NCI-H146 treated with DMSO at 0.1 percent for 48 hours (cell line): ENCODE results near the gene MRAS.
A peak's percentile ranks its signal among the peaks of the same experiment; 100 is the strongest.

ENCODE experiments used
- DNase-seq: peaks from one replicate; lab custom pipeline; 2025; ENCODE audit not compliant: unreplicated experiment; lab: John Stamatoyannopoulos, UW

MRAS gene

DNA sequence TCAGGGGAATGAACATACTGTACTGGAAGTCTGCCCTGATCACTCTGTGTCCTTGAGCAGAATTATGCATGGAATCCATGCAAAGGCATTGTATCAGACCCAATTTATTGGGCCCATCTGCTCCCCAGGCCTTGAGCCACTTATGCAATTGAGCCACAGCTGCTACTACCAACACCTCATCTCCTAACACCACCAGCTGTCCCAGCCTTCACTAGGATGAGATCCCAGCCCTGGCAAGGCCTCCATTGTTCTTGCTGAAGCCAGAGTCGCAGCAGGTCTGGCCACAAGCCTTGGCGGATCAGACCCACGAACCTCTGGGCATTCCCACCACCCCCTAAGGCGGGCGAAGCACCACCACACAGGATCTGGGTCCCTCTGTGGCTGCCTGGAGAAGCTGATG lies 9.6 kb upstream of the MRAS start:
- DNase-seq = no peak

GRCh38 chr3:138340511-138340910 lies 7.9 kb upstream of the MRAS start:
- DNase-seq = no peak

GRCh38 chr3:138344754-138345153 lies 3.6 kb upstream of the MRAS start:
- no peak for DNase-seq

- peak; percentile 27 for DNase-seq
These were observed 668 bp downstream of the MRAS start for GRCh38 chr3:138348754-138349739.

DNA sequence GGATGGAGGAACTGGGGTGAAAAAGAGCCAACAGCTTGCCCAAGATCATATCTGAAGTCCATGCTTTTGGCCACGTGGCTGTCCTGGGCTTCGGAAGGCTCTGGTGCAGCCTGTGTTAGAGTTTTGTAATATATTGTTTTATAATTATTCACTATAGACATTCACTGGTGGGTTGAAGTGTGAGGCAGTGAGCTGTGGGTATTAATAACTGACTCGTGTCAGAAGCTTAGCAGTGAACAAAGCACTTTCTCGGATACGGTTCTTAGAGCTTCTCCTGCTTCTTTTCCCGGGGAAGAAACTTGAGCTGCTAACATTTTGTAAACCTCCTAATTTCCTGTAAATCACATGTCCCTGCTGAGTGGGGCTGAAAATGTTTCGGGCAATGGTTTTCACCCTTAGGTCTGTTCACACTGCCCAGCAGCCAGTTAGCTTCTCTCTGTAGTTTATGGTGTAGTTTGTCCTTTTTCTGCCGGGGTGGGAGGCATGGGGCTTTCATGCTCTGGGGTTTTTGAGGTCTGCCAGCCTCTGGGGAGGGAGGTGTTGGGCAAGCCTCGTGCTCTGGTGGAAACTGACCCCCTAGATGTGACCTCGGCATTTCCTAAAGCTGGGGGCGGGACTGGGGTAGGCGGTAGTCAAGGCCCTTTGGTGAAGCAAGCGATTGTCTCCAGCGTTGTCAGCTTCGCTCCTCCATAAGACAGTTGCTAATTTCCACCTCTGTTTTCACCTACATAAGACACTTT lies 1.7 kb downstream of the MRAS start:
- DNase-seq = no peak

DNA sequence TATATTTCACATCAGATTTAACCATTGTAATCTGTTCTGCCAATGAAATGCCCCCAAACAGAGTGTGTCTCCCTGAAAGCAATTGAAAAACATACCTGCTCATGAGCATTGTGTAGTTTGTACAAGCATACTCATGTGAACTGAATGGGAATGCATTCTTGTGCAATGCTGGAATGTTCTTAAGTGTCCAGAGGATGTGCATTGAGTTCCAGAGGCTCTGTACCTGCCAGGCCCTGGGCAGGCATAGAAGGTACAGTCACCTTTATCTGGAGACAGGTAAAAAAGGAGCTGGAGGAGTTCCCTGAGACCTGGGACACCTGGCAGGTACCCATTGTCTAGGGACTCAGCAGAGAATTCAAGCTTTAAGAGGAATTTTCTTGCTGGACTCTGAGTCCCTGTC lies 2.8 kb downstream of the MRAS start:
- DNase-seq = no peak

DNA sequence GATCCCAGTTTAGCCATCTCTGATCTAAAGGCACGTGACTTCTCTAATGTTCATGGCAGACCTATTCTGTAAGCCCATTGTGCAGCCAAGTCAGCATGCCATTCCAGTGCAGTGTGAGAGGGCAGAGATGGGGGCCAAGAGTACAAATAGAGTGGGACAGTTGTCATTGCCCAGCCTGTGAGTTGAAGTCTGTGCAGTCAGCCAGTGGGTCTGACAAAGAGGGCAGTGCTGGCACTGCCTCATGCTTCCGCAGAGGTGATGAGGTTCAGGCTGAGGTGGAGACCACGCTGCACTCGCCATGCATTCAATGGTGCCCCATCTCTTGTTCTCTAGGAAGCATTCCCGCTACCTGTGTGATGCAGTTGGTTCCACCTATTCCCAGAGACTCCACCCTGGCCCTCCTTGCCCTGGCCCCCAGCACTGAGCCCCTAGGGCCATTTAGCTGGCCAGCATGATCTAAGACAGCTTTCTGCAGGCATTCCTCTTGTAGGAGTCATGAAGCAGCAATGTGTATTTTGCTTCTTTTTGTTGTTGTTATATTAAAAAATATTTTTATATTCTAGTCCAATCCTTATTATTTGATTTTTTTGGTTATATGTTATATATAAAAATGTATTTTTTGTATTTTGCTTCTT lies 3.7 kb downstream of the MRAS start:
- no peak for DNase-seq

GRCh38 chr3:138354376-138354775 lies 6.0 kb downstream of the MRAS start:
- no peak for DNase-seq

DNA sequence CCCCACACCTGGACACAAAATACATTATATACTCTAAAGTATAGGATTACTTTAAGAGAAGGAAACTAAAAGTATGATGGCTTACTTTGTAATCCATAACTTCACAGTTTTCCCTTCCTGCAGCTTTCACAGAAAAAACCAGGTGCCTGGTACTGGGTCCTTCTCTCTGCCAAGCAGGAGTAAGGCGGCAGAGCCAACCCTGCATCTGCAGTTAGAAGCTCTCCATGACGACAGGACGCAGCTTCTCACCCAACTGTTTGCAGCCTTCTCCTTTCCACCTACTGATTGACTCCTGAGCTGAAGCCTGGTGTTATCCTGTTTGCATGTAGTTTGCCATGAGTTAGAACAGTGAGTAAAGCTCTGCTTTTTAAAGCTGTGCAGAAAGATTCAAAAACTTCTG lies 6.7 kb downstream of the MRAS start:
- no peak for DNase-seq

GRCh38 chr3:138356730-138357405 lies 8.5 kb downstream of the MRAS start:
- DNase-seq = no peak

DNA sequence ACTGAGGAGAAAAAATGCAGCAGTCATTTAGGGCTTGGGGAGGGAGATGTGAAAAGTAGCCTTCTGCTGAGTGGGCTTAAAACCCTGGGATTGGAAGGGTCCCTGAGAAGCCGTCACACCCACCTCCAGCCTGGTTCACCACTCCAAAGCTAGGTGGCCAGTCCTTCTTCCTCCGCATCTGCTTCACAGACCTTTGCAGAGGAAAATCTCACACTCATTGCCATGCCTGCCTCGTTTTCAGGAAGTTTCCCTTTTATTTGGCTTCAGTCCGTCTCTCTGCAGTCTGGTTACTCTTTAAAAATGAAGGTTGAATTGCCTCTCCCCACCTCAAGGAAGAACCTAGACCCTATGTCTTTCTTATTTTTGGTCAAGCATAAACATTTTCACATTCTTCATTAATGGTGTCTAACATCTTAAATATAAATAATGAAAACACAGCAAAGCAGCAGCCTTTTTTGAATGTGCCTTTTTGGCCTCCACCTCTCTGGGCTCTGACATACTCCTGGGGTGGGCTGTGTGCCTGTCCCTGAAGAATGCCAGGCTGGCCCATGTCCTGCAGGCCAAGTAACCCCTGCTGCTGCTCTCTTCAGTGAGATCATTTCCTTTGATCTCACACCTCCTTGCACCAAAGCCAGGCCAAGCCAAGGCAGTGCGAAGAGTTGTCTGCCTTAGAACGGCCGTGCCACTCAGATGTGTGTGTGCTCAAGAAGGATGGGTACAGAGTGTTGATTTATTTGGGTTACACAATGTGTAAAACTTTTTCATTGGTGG lies 11.0 kb downstream of the MRAS start:
- DNase-seq = no peak

GRCh38 chr3:138359919-138360868 lies 11.8 kb downstream of the MRAS start:
- DNase-seq = no peak

- DNase-seq = no peak
These were observed 12.6 kb downstream of the MRAS start for GRCh38 chr3:138360869-138361525.

- DNase-seq = no peak
These were observed 13.2 kb downstream of the MRAS start for GRCh38 chr3:138361561-138361971.

DNA sequence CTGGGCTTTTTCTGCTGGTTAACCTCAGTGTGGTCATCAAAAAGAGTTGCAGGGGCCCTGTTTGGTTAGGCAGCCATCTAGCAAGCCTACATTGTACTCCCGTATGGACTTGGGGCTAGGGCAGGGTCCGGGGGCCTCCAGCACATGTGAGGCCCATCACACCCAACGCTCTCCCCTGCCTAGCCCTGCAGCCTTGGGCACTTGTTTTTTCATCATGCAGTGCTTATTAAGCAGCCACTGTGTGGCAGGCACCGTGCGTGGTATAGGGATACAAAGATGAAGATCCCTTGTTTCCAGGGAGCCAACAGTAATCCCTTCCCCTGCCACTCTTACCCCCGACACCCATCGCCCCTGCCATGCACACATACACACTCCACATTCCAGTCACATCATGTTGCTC lies 14.2 kb downstream of the MRAS start:
- no peak for DNase-seq

GRCh38 chr3:138363322-138363721 lies 14.9 kb downstream of the MRAS start:
- DNase-seq = no peak

- no peak for DNase-seq
These were observed 16.2 kb downstream of the MRAS start for GRCh38 chr3:138364356-138365252.

GRCh38 chr3:138365253-138365555 lies 16.8 kb downstream of the MRAS start:
- DNase-seq = no peak
